B cell (primary cell): ENCODE data around the gene RFX4. TPM values are rescaled to one million over a fixed set of nuclear protein-coding genes. Genes with fewer than 3 reads are reported as not detected.

Experiments
- ATAC-seq: fragments of 200-7000 bp; cut with Tn5 transposase; one replicate; pipeline ENCODE4 v1.10.0; 2021; ENCODE audit warnings: low read depth, mild to moderate bottlenecking, moderate number of reproducible peaks, moderate library complexity
- CTCF ChIA-PET: fragments of 350-600 bp; sonication (Branson Sonifier 250); formaldehyde crosslinking; loops from one replicate; lab custom pipeline; 2021; ENCODE audit warnings: antibody characterized with exemption, inconsistent platforms; lab: Charles Lee
- POLR2A ChIA-PET: fragments of 350-600 bp; sonication (Branson Sonifier 250); formaldehyde crosslinking; loops from one replicate; lab custom pipeline; 2021; ENCODE audit warnings: antibody characterized with exemption; lab: Charles Lee
- DNase-seq: peaks from one replicate; pipeline ENCODE4 v3.0.0; 2013
- H2AFZ ChIP-seq: 2 replicates; pipeline ENCODE4 v1.6.1; 2012; ENCODE audit warnings: mild to moderate bottlenecking, low read depth, low read length; ENCODE audit not compliant: insufficient read depth, poor library complexity, severe bottlenecking
- H3K27ac ChIP-seq, 2 donors: 1 replicate in 1 of 2; 2 replicates in 1 of 2; pipeline ENCODE4 v1.5.1; 2012 to 2013; ENCODE audit warnings: low read length in 2 of 2, mild to moderate bottlenecking in 2 of 2, moderate library complexity in 1 of 2
- H3K27me3 ChIP-seq, 4 experiments: fragments of 200-600 bp in 1 of 4; sonication (generic) in 1 of 4; replicated peaks in 1 of 4; 1 replicate in 2 of 4; 2 replicates in 2 of 4; pipeline versions ENCODE4 v1.6.1 to v1.7.0; 2013 to 2016; ENCODE audit warnings: low read length in 3 of 4, mild to moderate bottlenecking in 2 of 4, mixed read lengths in 1 of 4, moderate library complexity in 1 of 4; ENCODE audit not compliant: insufficient read depth in 4 of 4, control insufficient read depth in 3 of 4; ENCODE audit errors: control extremely low read depth in 1 of 4
- H3K36me3 ChIP-seq, 2 experiments: replicated peaks in 1 of 2; 1 replicate in 1 of 2; 2 replicates in 1 of 2; pipeline versions ENCODE4 v1.6.1 to v1.7.1; 2013; ENCODE audit warnings: low read length in 1 of 2; ENCODE audit not compliant: insufficient read depth in 2 of 2, control insufficient read depth in 1 of 2; ENCODE audit errors: control extremely low read depth in 1 of 2, extremely low read depth in 1 of 2
- H3K4me1 ChIP-seq, 2 donors: fragments of 200-600 bp in 1 of 2; sonication (generic) in 1 of 2; 1 replicate in 1 of 2; 2 replicates in 1 of 2; pipeline versions ENCODE4 v1.5.1 to v1.6.1; 2013 to 2017; ENCODE audit warnings: low read length in 2 of 2; ENCODE audit not compliant: control insufficient read depth in 2 of 2, insufficient read depth in 2 of 2
- H3K4me2 ChIP-seq: replicated peaks from 2 replicates; pipeline ENCODE3; 2012; ENCODE audit warnings: mild to moderate bottlenecking, low read depth, low read length; ENCODE audit not compliant: poor library complexity, severe bottlenecking
- H3K4me3 ChIP-seq, 5 experiments: fragments of 200-600 bp in 1 of 5; sonication (generic) in 1 of 5; 1 replicate in 3 of 5; 2 replicates in 2 of 5; pipeline versions ENCODE4 v1.5.1 to v1.7.0; 2011 to 2016; ENCODE audit warnings: low read length in 4 of 5, mild to moderate bottlenecking in 4 of 5, low read depth in 2 of 5, control low read depth in 1 of 5, moderate library complexity in 1 of 5; ENCODE audit not compliant: insufficient read depth in 1 of 5; ENCODE audit errors: control extremely low read depth in 1 of 5, extremely low read depth in 1 of 5
- H3K79me2 ChIP-seq: fragments of 200-600 bp; sonication (generic); one replicate; pipeline ENCODE4 v1.6.0; 2016; ENCODE audit warnings: low read length; ENCODE audit not compliant: control insufficient read depth, insufficient read depth
- H3K9ac ChIP-seq: fragments of 200-600 bp; sonication (generic); 2 replicates; pipeline ENCODE4 v1.6.1; 2017; ENCODE audit warnings: mild to moderate bottlenecking, low read length, moderate library complexity
- H3K9me3 ChIP-seq, 3 donors: one replicate each; pipeline versions ENCODE4 v1.6.1 to v1.7.1; 2013; ENCODE audit warnings: low read length in 2 of 3; ENCODE audit not compliant: control insufficient read depth in 2 of 3, insufficient read depth in 1 of 3; ENCODE audit errors: control extremely low read depth in 1 of 3
- H4K20me1 ChIP-seq: 2 replicates; pipeline ENCODE4 v1.6.0; 2012; ENCODE audit warnings: mild to moderate bottlenecking, low read length; ENCODE audit not compliant: insufficient read depth, control insufficient read depth, poor library complexity, severe bottlenecking
- H3K27ac Mint-ChIP-seq: one replicate; pipeline ENCODE4 v1.8.0; 2021; ENCODE audit warnings: mixed read lengths
- H3K27me3 Mint-ChIP-seq: one replicate; pipeline ENCODE4 v1.8.0; 2021; ENCODE audit warnings: mixed read lengths
- H3K4me1 Mint-ChIP-seq: one replicate; pipeline ENCODE4 v1.8.0; 2021; ENCODE audit warnings: mixed read lengths
- H3K4me3 Mint-ChIP-seq: one replicate; pipeline ENCODE4 v1.8.0; 2021; ENCODE audit warnings: mixed read lengths
- H3K9me3 Mint-ChIP-seq: one replicate; pipeline ENCODE4 v1.8.0; 2022; ENCODE audit warnings: mixed read lengths; ENCODE audit not compliant: insufficient read depth
- EZH2 ChIP-seq: IDR thresholded peaks from 2 replicates; pipeline ENCODE4 v1.6.1; 2012; ENCODE audit warnings: borderline replicate concordance, low read depth, mild to moderate bottlenecking, moderate library complexity, low read length; ENCODE audit not compliant: insufficient read depth, poor library complexity, severe bottlenecking
- WGBS: methylation state at CpG from one replicate; pipeline ENCODE4 v1.1.5; 2013; ENCODE audit warnings: missing lambda C conversion rate; ENCODE audit not compliant: insufficient coverage; 5-methylcytosine and 5-hydroxymethylcytosine counted together
- intact Hi-C: fragments of 100-400 bp; cut with micrococcal nuclease; formaldehyde crosslinking; loops from one replicate; pipeline ENCODE4 v1.10.0; 2022
- polyA plus RNA-seq: library from polyadenylated mRNA; depleted of rRNA; stranded (reverse); fragments of >200 nt; gene quantifications from 2 replicates; pipeline ENCODE4 v1.2.3, GENCODE V29; 2012
- total RNA-seq, 2 donors: library from RNA; stranded (reverse); fragments of 120-200 nt in 1 of 2; gene quantifications; 1 replicate in 1 of 2; 2 replicates in 1 of 2; pipeline versions ENCODE4 v1.2.3 to v1.2.4, GENCODE V29; 2013 to 2022
- TF ChIP-seq, protein P1 (sequence below): fragments of 200-600 bp; IDR thresholded peaks from one replicate; pipeline ENCODE4 v1.8.0; 2022; ENCODE audit warnings: antibody characterized with exemption, mild to moderate bottlenecking

RFX4 gene
- total and polyA plus RNA-seq, 2 donors (not counting 1 experiment from before 2014, with no cell fraction given), result not detected

DNA sequence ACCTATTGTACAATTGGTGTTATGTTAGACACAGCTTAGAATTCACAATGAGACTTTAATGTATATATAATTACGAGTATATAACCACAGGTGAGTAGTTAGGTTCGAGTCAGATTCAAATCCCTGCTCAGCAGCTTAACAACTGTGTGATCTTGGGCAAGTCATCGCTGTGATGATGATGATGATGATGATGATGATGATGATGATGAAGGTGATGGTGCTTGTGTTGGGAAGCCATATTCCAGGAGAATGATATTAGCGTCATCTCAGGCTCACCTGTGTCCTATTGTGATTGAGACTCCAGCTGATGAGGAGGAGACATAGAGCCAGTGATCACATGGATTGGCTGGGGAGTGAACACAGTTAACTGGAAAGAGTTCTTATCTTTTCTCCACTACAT is 16.5 kb downstream of the RFX4 start:
- peaks cover 0 to 9% (median 3%) of the 10 kb centered on the region in 4 experiments for H3K27me3 ChIP-seq
- no peak overlapping the region for H2AFZ ChIP-seq
- intact Hi-C loops, result no loop called here
- Mint-ChIP-seq H3K9me3 (no peaks in the 10 kb centered on the region), H3K27ac (no peak overlapping the region), H3K27me3 (peaks cover 59% of the 10 kb centered on the region), H3K4me3 (no peak overlapping the region), H3K4me1 (no peaks in the 10 kb centered on the region)
- no peaks in the 10 kb centered on the region for H4K20me1 ChIP-seq
- no peak overlapping the region for H3K9ac ChIP-seq
- no peaks in the 10 kb centered on the region for H3K4me1 ChIP-seq
- no peaks in the 10 kb centered on the region for H3K79me2 ChIP-seq
- ATAC-seq (no peak), DNase-seq (no peak)
- TF ChIP-seq, protein P1, sequence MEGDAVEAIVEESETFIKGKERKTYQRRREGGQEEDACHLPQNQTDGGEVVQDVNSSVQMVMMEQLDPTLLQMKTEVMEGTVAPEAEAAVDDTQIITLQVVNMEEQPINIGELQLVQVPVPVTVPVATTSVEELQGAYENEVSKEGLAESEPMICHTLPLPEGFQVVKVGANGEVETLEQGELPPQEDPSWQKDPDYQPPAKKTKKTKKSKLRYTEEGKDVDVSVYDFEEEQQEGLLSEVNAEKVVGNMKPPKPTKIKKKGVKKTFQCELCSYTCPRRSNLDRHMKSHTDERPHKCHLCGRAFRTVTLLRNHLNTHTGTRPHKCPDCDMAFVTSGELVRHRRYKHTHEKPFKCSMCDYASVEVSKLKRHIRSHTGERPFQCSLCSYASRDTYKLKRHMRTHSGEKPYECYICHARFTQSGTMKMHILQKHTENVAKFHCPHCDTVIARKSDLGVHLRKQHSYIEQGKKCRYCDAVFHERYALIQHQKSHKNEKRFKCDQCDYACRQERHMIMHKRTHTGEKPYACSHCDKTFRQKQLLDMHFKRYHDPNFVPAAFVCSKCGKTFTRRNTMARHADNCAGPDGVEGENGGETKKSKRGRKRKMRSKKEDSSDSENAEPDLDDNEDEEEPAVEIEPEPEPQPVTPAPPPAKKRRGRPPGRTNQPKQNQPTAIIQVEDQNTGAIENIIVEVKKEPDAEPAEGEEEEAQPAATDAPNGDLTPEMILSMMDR, result no peak
- no peak for TF ChIP-seq EZH2
- CTCF ChIA-PET, result no interaction called here
- H3K4me3 ChIP-seq, result no peak overlapping the region
- WGBS, result no CpG with 5 or more reads among the region's 4 CpGs
- H3K27ac ChIP-seq, result no peak overlapping the region
- H3K36me3 ChIP-seq, result no peaks in the 10 kb centered on the region
- no peak overlapping the region for H3K4me2 ChIP-seq
- no peaks in the 10 kb centered on the region for H3K9me3 ChIP-seq
- POLR2A ChIA-PET, result no interaction called here

DNA sequence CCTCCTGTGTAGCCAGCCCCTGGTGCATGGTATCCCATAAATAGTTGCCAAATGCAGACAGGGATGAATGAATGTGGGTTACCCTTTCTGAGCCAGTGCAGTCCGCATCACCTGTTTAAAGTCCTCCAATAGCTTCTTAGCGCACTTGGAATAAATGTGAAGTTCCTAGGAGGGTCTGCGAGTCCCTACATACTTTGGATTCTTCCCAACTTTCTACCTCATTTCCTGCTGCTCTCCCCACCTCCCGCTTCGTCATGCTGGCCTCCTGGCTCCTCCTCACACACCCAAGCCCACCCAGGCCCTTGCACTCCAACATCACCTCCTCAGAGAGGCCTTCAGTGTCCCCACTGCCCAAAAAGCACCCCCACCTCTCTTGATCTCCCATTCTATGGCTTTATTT is 17.7 kb downstream of the RFX4 start:
- Mint-ChIP-seq H3K27me3 (peaks cover 55% of the 10 kb centered on the region), H3K9me3 (no peaks in the 10 kb centered on the region)
- no peak overlapping the region for H3K4me2 ChIP-seq

More for the DNA sequence above, 17.7 kb downstream of the RFX4 start:
- no peak for DNase-seq
- H3K9me3 ChIP-seq, result no peaks in the 10 kb centered on the region
- H3K4me1 Mint-ChIP-seq, result no peaks in the 10 kb centered on the region
- no peak overlapping the region for H3K27ac ChIP-seq
- H3K27me3 ChIP-seq, result peaks cover 0 to 3% (median under 1%) of the 10 kb centered on the region in 4 experiments
- H3K27ac Mint-ChIP-seq, result no peak overlapping the region
- ATAC-seq, result no peak
- H3K36me3 ChIP-seq, result no peaks in the 10 kb centered on the region
- H3K4me3 Mint-ChIP-seq, result no peak overlapping the region
- WGBS, result 87% methylated on average over 5 of the region's 5 CpGs
- H3K4me3 ChIP-seq, result no peak overlapping the region
- H3K9ac ChIP-seq, result no peak overlapping the region
- H2AFZ ChIP-seq, result no peak overlapping the region
- no peaks in the 10 kb centered on the region for H3K79me2 ChIP-seq
- no peaks in the 10 kb centered on the region for H3K4me1 ChIP-seq
- no peaks in the 10 kb centered on the region for H4K20me1 ChIP-seq
- TF ChIP-seq EZH2, result no peak
- TF ChIP-seq, protein P1, result no peak
- intact Hi-C loops, result no loop called here
- CTCF ChIA-PET, result no interaction called here
- POLR2A ChIA-PET, result no interaction called here
